ENCODE measurements around the gene TMEM94. TPM values are rescaled to one million over a fixed set of nuclear protein-coding genes. Genes with fewer than 3 reads are reported as not detected.

Gene TMEM94
- total RNA-seq, 1 donor from 2014 or later = 43.2 TPM

DNA sequence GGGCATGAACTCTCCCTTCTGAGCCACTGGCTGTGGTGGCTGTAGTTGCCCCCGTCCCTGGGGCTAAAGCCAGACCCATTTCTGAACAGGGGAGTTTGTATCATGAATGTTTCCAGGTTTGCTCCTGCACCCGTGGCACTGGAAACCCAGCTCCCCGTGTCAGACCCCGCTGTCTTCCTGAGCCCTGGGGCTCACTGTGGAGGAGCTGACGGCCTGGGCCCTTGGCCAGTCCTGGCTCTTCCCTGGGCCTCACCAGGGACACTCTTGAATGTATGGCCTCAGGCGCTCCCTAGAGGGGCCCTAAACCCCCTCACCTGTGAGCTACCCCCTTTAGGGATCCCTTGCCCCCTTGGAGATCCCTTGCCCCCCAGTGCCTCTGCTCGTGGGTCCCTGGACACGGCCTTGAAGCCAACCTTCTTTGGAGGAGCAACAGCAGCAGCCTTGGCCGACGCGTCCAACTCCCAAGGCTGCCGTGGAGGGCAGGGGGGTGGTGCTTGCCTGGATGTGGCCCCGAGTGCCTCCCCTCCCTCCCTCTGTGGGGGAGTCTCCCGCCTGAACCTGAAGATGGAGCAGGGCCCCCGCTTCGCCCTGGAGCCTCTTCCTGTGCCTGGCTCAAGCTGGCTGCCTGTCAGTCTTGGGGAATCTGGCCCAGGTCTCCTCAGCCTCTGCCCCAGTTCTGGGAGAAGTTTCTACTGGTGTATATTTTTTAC, 43.0 kb downstream of the TMEM94 start:
- Histone ChIP-seq H3K4me3 (no peak overlapping the region), H3K4me1 (peaks cover 23% of the 10 kb centered on the region), H3K27me3 (no peaks in the 10 kb centered on the region), H3K27ac (no peak overlapping the region), H3K36me3 (peaks cover 0 to 73% of the 10 kb centered on the region in 2 donors), H3K9me3 (no peaks in the 10 kb centered on the region)
- no peak for TF ChIP-seq POLR2A (IDR thresholded peaks at IDR 0.05)
- TF ChIP-seq POLR2AphosphoS5 (IDR thresholded peaks at IDR 0.05; ENCODE audit: insufficient read depth in 1 of 2, low read depth in 1 of 2) = peak in 1 of 2 donors; percentile 30
- intact Hi-C loops (cut with DNase I) = no loop called here
- DNase-seq (ENCODE audit: extremely low spot score in 2 of 2) = no peak

DNA sequence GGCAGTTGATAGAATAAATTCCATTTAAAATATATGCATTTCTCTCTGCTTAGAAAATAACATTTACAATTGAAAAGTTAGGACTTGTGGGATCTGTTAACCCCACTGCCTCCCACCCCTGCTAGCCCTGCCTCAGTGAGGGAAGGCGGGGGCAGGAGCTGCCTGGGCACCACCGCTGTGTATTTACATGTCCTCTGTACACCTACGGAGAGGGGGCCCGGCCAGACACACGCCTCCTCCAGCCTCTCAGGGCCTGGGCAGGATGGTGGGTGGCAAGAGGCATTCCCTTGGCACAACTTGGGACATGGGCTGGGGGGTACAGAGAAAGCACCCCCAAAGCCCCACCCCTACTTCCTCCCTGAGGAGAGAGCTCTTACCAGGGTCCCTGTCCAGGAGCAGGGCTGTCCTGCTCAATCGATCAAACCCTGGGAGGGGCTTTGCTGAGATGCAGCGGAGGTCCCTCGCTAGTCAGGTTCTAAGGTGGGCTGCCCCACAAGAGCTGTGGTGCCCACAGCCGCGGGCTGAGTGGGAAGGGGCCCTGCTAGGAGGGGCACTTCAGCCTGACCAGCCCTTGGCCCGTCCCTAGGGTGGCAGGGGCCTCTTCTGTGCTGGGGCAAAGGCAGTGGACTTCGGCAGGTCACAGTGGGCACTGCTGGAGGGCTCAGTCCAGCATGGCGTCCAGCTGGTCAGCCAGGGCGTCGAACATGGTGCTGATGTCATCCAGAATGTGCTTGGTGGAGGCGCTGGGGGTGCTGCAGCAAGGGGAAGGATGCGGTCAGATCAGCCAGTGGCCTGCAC, 44.2 kb downstream of the TMEM94 start:
- no peaks in the 10 kb centered on the region for H3K27me3 ChIP-seq
- no peaks in the 10 kb centered on the region for H3K9me3 ChIP-seq
- peaks cover 23% of the 10 kb centered on the region for H3K4me1 ChIP-seq
- DNase-seq (ENCODE audit: extremely low spot score in 2 of 2) = no peak
- no peak overlapping the region for H3K4me3 ChIP-seq
- H3K36me3 ChIP-seq = peaks cover 0 to 70% of the 10 kb centered on the region in 2 donors
- TF ChIP-seq POLR2AphosphoS5 (IDR thresholded peaks at IDR 0.05; ENCODE audit: insufficient read depth in 1 of 2, low read depth in 1 of 2) (no peak), CTCF (IDR thresholded peaks at IDR 0.05) (no peak), POLR2A (IDR thresholded peaks at IDR 0.05) (no peak)
- intact Hi-C loops (cut with DNase I) = no loop called here
- peak overlapping the region; percentile 27 for H3K27ac ChIP-seq

GRCh38 chr17:75501378-75502071, 45.1 kb downstream of the TMEM94 start:
- DNase-seq (ENCODE audit: extremely low spot score in 2 of 2) = no peak
- Histone ChIP-seq H3K27me3 (no peaks in the 10 kb centered on the region), H3K9me3 (no peaks in the 10 kb centered on the region), H3K36me3 (peaks cover 0 to 70% of the 10 kb centered on the region in 2 donors), H3K27ac (peak overlapping the region; percentile 27), H3K4me1 (peaks cover 23% of the 10 kb centered on the region), H3K4me3 (no peak overlapping the region)
- no peak for TF ChIP-seq POLR2A (IDR thresholded peaks at IDR 0.05)
- TF ChIP-seq POLR2AphosphoS5 (IDR thresholded peaks at IDR 0.05; ENCODE audit: insufficient read depth in 1 of 2, low read depth in 1 of 2) = peak in 1 of 2 donors; percentile 45
- intact Hi-C loops (cut with DNase I) = no loop called here

- no peaks in the 10 kb centered on the region for H3K9me3 ChIP-seq
- H3K4me3 ChIP-seq = no peak overlapping the region
- H3K27me3 ChIP-seq = no peaks in the 10 kb centered on the region
- no peak for DNase-seq (ENCODE audit: extremely low spot score in 2 of 2)
- H3K27ac ChIP-seq = peak overlapping the region; percentile 27
- H3K4me1 ChIP-seq = peaks cover 23% of the 10 kb centered on the region
- TF ChIP-seq CTCF (IDR thresholded peaks at IDR 0.05) (no peak), POLR2A (IDR thresholded peaks at IDR 0.05) (no peak), POLR2AphosphoS5 (IDR thresholded peaks at IDR 0.05; ENCODE audit: insufficient read depth in 1 of 2, low read depth in 1 of 2) (no peak)
- H3K36me3 ChIP-seq = peaks cover 0 to 71% of the 10 kb centered on the region in 2 donors
- intact Hi-C loops (cut with DNase I) = no loop called here
Measured at GRCh38 chr17:75502072-75502720, 45.8 kb downstream of the TMEM94 start.

DNA sequence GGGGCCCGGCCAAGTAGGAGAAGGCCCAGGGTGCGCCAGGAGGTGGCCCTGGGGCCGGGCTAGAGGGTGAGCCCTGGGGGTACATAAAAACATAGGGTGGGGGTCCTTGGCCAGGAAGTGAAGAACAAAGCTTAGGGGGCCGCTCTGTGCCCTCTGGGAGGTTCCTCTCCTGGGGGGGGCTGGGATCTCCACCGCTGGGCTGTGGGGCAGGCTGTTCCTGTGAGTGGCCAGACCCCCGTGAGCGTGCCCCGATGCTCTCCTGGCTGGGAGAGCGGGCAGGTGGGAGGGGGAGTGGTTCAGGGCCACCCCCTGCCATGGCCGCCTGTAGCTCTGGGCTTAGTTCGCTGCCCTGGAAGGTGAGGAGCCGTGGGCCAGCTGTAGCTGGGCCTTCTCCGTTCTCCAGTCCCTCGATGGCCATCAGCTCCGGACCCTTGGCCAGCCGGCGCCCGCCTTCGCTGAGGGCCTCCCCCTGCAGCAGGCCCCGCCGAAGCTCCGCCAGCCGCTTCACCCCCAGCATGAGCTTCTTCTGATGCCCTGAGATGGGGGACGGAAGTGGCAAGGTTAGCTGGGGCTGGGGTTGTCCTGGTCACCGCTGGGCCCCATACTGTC, 46.4 kb downstream of the TMEM94 start:
- intact Hi-C loops (cut with DNase I) = no loop called here
- H3K27ac ChIP-seq = no peak overlapping the region

More for the DNA sequence above, 46.4 kb downstream of the TMEM94 start:
- no peaks in the 10 kb centered on the region for H3K9me3 ChIP-seq
- H3K4me1 ChIP-seq = peaks cover 23% of the 10 kb centered on the region
- H3K4me3 ChIP-seq = no peak overlapping the region
- TF ChIP-seq CTCF (IDR thresholded peaks at IDR 0.05) (no peak), POLR2AphosphoS5 (IDR thresholded peaks at IDR 0.05; ENCODE audit: insufficient read depth in 1 of 2, low read depth in 1 of 2) (peak in 1 of 2 donors; percentile 22)
- no peaks in the 10 kb centered on the region for H3K27me3 ChIP-seq
- DNase-seq (ENCODE audit: extremely low spot score in 2 of 2) = no peak
- peaks cover 0 to 66% of the 10 kb centered on the region in 2 donors for H3K36me3 ChIP-seq

Measured in vagina (tissue), 2 donors.